MCF 10A (cell line): ENCODE data around the gene UPK3A. TPM values are rescaled to one million over a fixed set of nuclear protein-coding genes. Genes with fewer than 3 reads are reported as not detected.
"Not testable (repeated sequence)": the region's sequence is repeated elsewhere in the genome, so short reads cannot be mapped to it uniquely, and the experiment has no call there.

Source experiments
- BruUV-seq: library from RNA; stranded (reverse); fragments of 400-500 nt; replicated peaks from 2 replicates; lab custom pipeline; 2021; lab: Mats Ljungman, UMichigan
- CTCF ChIA-PET: fragments of 300-600 bp; sonication (Branson Sonifier 250); formaldehyde crosslinking; extraction: SDS; loops from one replicate; lab custom pipeline; 2021; ENCODE audit warnings: antibody characterized with exemption, inconsistent platforms; lab: Yijun Ruan, JAX
- POLR2A ChIA-PET: fragments of 300-600, 350-650 bp; sonication (Branson Sonifier 250); formaldehyde crosslinking; extraction: SDS; loops from one replicate; lab custom pipeline; 2020; ENCODE audit warnings: antibody characterized with exemption, inconsistent platforms; lab: Yijun Ruan, JAX
- DNase-seq: peaks from one replicate; pipeline ENCODE4 v3.0.0-alpha.2; 2018; ENCODE audit not compliant: unreplicated experiment
- H3K27ac Mint-ChIP-seq: one replicate; pipeline ENCODE4 v1.8.0; 2022; ENCODE audit warnings: mild to moderate bottlenecking, low read depth, mixed read lengths; ENCODE audit not compliant: unreplicated experiment
- H3K27me3 Mint-ChIP-seq: one replicate; pipeline ENCODE4 v1.8.0; 2022; ENCODE audit warnings: mixed read lengths; ENCODE audit not compliant: insufficient read depth, unreplicated experiment
- H3K36me3 Mint-ChIP-seq: one replicate; pipeline ENCODE4 v1.8.0; 2022; ENCODE audit warnings: mild to moderate bottlenecking, moderate library complexity, mixed read lengths; ENCODE audit not compliant: insufficient read depth, unreplicated experiment
- H3K4me1 Mint-ChIP-seq: one replicate; pipeline ENCODE4 v1.8.0; 2022; ENCODE audit warnings: mixed read lengths; ENCODE audit not compliant: insufficient read depth, unreplicated experiment
- H3K4me3 Mint-ChIP-seq: one replicate; pipeline ENCODE4 v1.8.0; 2022; ENCODE audit warnings: mild to moderate bottlenecking, moderate library complexity, mixed read lengths; ENCODE audit not compliant: unreplicated experiment
- H3K9me3 Mint-ChIP-seq: one replicate; pipeline ENCODE4 v1.8.0; 2022; ENCODE audit warnings: mixed read lengths; ENCODE audit not compliant: unreplicated experiment
- intact Hi-C: fragments of 100-400 bp; cut with micrococcal nuclease; formaldehyde crosslinking; loops from 2 replicates; pipeline ENCODE4 v1.14.1; 2022
- total RNA-seq: library from RNA; stranded (reverse); gene quantifications from 2 replicates; pipeline ENCODE4 v1.2.3, GENCODE V29; 2022
- TF ChIP-seq, protein P1 (sequence below): fragments of 200-600 bp; IDR thresholded peaks from one replicate; pipeline ENCODE4 v1.8.0; 2022; ENCODE audit warnings: antibody characterized with exemption, mild to moderate bottlenecking; ENCODE audit not compliant: unreplicated experiment

The UPK3A gene
- total RNA-seq, 1 experiment from 2014 or later = not detected

DNA sequence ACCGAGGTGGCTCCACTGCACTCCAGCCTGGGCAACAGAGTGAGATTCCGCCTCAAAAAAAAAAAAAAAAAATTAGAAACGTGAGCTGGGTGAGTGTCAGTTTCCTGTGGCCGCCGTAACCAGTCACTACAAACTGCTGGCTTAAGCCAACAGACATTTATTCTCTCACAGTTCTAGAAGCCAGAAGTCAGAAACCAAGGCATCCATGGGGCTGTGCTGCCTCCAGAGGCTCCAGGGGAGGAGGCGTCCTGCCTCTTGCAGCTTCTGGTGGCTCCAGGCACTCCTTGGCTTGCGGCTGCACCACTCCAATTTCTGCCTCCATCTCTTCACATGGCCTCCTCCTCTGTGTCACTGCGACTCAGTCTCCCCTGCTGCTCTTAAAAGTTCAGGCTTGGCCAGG, 32.9 kb upstream of the UPK3A start:
- ChIA-PET CTCF (interaction anchor here (0.7 kb wide), 1 partner anchor 59 kb away, joined by 3 read pairs; no protein-coding TSS in a partner anchor), POLR2A (no interaction called here)
- Mint-ChIP-seq H3K27ac (no peak overlapping the region), H3K9me3 (no peaks in the 10 kb centered on the region), H3K27me3 (no peaks in the 10 kb centered on the region), H3K4me1 (peaks cover 1% of the 10 kb centered on the region), H3K4me3 (no peak overlapping the region), H3K36me3 (no peaks in the 10 kb centered on the region)
- no peak for DNase-seq
- TF ChIP-seq, protein P1, sequence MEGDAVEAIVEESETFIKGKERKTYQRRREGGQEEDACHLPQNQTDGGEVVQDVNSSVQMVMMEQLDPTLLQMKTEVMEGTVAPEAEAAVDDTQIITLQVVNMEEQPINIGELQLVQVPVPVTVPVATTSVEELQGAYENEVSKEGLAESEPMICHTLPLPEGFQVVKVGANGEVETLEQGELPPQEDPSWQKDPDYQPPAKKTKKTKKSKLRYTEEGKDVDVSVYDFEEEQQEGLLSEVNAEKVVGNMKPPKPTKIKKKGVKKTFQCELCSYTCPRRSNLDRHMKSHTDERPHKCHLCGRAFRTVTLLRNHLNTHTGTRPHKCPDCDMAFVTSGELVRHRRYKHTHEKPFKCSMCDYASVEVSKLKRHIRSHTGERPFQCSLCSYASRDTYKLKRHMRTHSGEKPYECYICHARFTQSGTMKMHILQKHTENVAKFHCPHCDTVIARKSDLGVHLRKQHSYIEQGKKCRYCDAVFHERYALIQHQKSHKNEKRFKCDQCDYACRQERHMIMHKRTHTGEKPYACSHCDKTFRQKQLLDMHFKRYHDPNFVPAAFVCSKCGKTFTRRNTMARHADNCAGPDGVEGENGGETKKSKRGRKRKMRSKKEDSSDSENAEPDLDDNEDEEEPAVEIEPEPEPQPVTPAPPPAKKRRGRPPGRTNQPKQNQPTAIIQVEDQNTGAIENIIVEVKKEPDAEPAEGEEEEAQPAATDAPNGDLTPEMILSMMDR = no peak
- BruUV-seq = no TSS peak
- intact Hi-C loops = no loop called here

DNA sequence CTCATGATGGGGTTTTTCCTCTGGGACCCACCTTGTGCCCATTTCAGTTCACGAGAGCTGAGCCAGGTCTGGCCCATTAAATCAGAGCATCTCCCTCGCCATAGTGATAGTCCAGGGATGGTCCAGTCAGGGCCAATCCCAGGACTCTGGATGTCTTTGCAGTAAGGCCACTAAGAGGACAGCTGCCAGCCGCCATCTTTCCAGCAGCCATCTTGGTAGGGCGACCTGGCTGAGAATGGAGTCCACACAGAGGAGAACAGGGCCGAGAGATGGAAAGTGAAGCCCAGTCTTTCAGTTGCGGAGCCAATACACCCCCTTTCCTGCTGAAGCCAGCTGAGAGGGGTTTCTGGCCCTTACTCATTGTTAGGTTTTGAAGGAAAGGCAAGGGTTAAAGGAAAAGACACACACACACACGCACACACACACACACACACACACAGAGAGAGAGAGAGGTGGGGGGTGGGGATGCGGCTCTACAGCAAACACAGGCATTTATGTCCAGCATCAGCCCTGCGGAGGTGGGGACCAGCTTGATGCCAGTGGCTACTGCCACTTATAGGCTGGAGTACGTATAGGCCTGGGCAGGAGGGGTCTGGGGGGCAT, 31.6 kb upstream of the UPK3A start:
- H3K4me1 Mint-ChIP-seq = no peaks in the 10 kb centered on the region
- TF ChIP-seq, protein P1 = no peak
- no peak overlapping the region for H3K27ac Mint-ChIP-seq
- no TSS peak for BruUV-seq
- H3K27me3 Mint-ChIP-seq = no peaks in the 10 kb centered on the region
- H3K9me3 Mint-ChIP-seq = no peaks in the 10 kb centered on the region
- no peak overlapping the region for H3K4me3 Mint-ChIP-seq
- ChIA-PET POLR2A (no interaction called here), CTCF (interaction anchor here (0.6 kb wide), 1 partner anchor 651 kb away, joined by 3 read pairs; no protein-coding TSS in a partner anchor)
- DNase-seq = no peak
- no peaks in the 10 kb centered on the region for H3K36me3 Mint-ChIP-seq
- intact Hi-C loops = no loop called here

DNA sequence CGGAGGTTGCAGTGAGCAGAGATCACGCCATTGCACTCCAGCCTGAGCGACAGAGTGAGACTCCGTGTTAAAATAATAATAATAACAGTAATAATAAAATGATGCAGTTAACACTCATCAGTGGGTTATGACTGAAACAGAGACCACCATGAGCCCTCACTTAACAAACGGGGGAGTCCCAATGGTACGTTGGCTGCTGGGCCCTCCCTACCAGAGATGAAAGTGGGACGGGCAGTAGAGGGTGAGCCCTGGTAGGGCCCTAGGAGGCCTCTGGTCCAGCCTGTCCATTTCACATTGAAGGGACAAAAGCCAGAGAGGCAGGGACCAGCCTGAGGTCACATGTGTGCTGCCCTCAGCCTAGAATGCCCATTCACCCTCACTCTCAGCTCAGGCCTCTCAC, 30.4 kb upstream of the UPK3A start:
- H3K4me1 Mint-ChIP-seq = no peaks in the 10 kb centered on the region
- H3K9me3 Mint-ChIP-seq = no peaks in the 10 kb centered on the region

DNA sequence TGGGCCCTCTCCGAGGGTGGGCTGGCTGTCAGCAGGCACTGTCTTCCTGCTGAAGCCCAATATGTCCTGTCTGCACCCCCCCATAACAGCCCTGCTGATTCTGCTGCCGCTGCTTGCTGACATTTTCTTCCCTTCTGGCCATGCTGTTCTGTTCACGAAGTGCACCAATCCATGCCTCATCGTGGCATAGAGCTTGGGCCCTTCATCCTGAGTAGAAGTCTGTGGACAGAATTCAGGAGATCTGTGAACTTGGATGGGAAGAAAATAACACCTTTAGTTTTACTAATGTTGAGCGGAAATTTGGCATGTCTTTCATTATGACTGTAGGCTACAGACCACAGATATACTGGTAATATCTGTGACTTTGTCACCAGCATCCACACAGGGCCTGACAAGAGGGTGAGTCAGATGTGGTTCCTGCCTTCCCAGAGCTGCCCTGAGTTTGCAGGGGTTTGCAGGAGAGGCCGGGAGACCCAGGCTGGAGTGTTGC, 29.9 kb upstream of the UPK3A start:
- DNase-seq = no peak
- no peaks in the 10 kb centered on the region for H3K27me3 Mint-ChIP-seq
- intact Hi-C loops = no loop called here
- TF ChIP-seq, protein P1 = no peak
- no peak overlapping the region for H3K27ac Mint-ChIP-seq
- no TSS peak for BruUV-seq
- H3K36me3 Mint-ChIP-seq = no peaks in the 10 kb centered on the region
- POLR2A ChIA-PET = no interaction called here
- CTCF ChIA-PET = no interaction called here
- H3K4me3 Mint-ChIP-seq = no peak overlapping the region
- no peaks in the 10 kb centered on the region for H3K9me3 Mint-ChIP-seq
- no peaks in the 10 kb centered on the region for H3K4me1 Mint-ChIP-seq

More for the DNA sequence above, 30.4 kb upstream of the UPK3A start:
- Mint-ChIP-seq H3K4me3 (no peak overlapping the region), H3K27me3 (no peaks in the 10 kb centered on the region), H3K36me3 (no peaks in the 10 kb centered on the region), H3K27ac (no peak overlapping the region)
- BruUV-seq = no TSS peak
- ChIA-PET POLR2A (no interaction called here), CTCF (no interaction called here)
- DNase-seq = no peak
- TF ChIP-seq, protein P1 = no peak
- intact Hi-C loops = no loop called here

DNA sequence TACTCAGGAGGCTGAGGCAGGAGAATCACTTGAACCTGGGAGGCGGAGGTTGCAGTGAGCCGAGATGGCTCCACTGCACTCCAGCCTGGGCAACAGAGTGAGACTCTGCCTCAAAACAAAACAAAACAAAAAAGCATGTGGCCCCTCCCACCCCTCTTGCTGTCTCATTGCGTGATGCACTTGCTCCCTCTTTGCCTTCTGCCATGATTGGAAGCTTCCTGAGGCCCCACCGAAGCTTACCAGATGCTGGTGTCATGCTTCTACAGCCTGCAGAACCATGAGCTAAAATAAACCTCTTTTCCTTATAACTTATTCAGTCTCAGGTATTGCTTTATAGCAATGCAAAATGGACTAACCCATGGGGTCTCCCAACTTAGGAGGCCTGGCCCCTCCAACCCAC, 26.8 kb upstream of the UPK3A start:
- H3K4me1 Mint-ChIP-seq, H3K27me3 Mint-ChIP-seq, DNase-seq, H3K9me3 Mint-ChIP-seq, BruUV-seq, H3K27ac Mint-ChIP-seq, intact Hi-C loops, H3K36me3 Mint-ChIP-seq, H3K4me3 Mint-ChIP-seq, POLR2A ChIA-PET: not testable (repeated sequence)
- CTCF ChIA-PET = interaction anchor here (0.6 kb wide), 1 partner anchor 292 kb away, joined by 7 read pairs; no protein-coding TSS in a partner anchor
